Mesenchymal stem cell (in vitro differentiated cells and primary cell): Measurements from ENCODE around the gene TWF2.
A peak's percentile ranks its signal among the peaks of the same experiment; 100 is the strongest.

Experiments
- DNase-seq: peaks from one replicate; pipeline ENCODE4 v3.0.0-alpha.2; 2013
- H2AFZ ChIP-seq: one replicate; pipeline ENCODE4 v1.6.1; 2013; ENCODE audit warnings: low read depth, mild to moderate bottlenecking, control low read depth, inconsistent platforms, low read length, moderate library complexity
- H2AK5ac ChIP-seq: 2 replicates; pipeline ENCODE4 v1.6.1; 2013; ENCODE audit warnings: low read length, moderate library complexity, mild to moderate bottlenecking, inconsistent platforms; ENCODE audit not compliant: severe bottlenecking
- H2BK120ac ChIP-seq: one replicate; pipeline ENCODE4 v1.6.1; 2013; ENCODE audit warnings: low read depth, mild to moderate bottlenecking, inconsistent platforms, low read length, moderate library complexity
- H2BK12ac ChIP-seq, 2 experiments: one replicate each; pipeline ENCODE4 v1.6.1; 2013; ENCODE audit warnings: inconsistent platforms in 2 of 2, low read length in 2 of 2, mild to moderate bottlenecking in 2 of 2, moderate library complexity in 2 of 2, control low read depth in 1 of 2
- H2BK15ac ChIP-seq: one replicate; pipeline ENCODE4 v1.6.1; 2013; ENCODE audit warnings: mild to moderate bottlenecking, low read depth, inconsistent platforms; ENCODE audit not compliant: poor library complexity, severe bottlenecking
- H2BK5ac ChIP-seq: 2 replicates; pipeline ENCODE4 v1.6.1; 2013; ENCODE audit warnings: low read depth, mild to moderate bottlenecking, low read length, control low read depth, inconsistent platforms; ENCODE audit not compliant: poor library complexity, severe bottlenecking
- H3K14ac ChIP-seq, 2 experiments: one replicate each; pipeline ENCODE4 v1.6.1; 2013; ENCODE audit warnings: inconsistent platforms in 2 of 2, low read length in 2 of 2, control low read depth in 1 of 2, mild to moderate bottlenecking in 1 of 2, moderate library complexity in 1 of 2
- H3K18ac ChIP-seq, 2 experiments: one replicate each; pipeline ENCODE4 v1.6.1; 2013; ENCODE audit warnings: inconsistent platforms in 2 of 2, low read length in 2 of 2, control low read depth in 1 of 2, low read depth in 1 of 2, mild to moderate bottlenecking in 1 of 2
- H3K23ac ChIP-seq, 2 experiments: one replicate each; pipeline ENCODE4 v1.6.1; 2013; ENCODE audit warnings: inconsistent platforms in 2 of 2, low read length in 2 of 2, mild to moderate bottlenecking in 2 of 2, moderate library complexity in 2 of 2, control low read depth in 1 of 2
- H3K27ac ChIP-seq: 2 replicates; pipeline ENCODE4 v1.5.1; 2013; ENCODE audit warnings: mild to moderate bottlenecking, moderate library complexity, low read length, control low read depth, inconsistent platforms; ENCODE audit not compliant: poor library complexity, severe bottlenecking
- H3K27me3 ChIP-seq, 2 experiments: 2 replicates each; pipeline versions ENCODE4 v1.6.1 to v1.7.0; 2013; ENCODE audit warnings: low read length in 2 of 2, mild to moderate bottlenecking in 2 of 2, moderate library complexity in 2 of 2, control low read depth in 1 of 2, inconsistent platforms in 1 of 2; ENCODE audit not compliant: control insufficient read depth in 1 of 2, insufficient read depth in 1 of 2
- H3K36me3 ChIP-seq, 2 experiments: 2 replicates each; pipeline versions ENCODE4 v1.6.1 to v1.7.0; 2013; ENCODE audit warnings: low read length in 2 of 2, control low read depth in 1 of 2, inconsistent platforms in 1 of 2, low read depth in 1 of 2, mild to moderate bottlenecking in 1 of 2; ENCODE audit not compliant: insufficient read depth in 2 of 2, control insufficient read depth in 1 of 2
- H3K4ac ChIP-seq, 2 experiments: one replicate each; pipeline ENCODE4 v1.6.1; 2013; ENCODE audit warnings: inconsistent platforms in 2 of 2, low read length in 2 of 2, mild to moderate bottlenecking in 2 of 2, moderate library complexity in 2 of 2, control low read depth in 1 of 2, low read depth in 1 of 2
- H3K4me1 ChIP-seq: 2 replicates; pipeline ENCODE4 v1.6.1; 2013; ENCODE audit warnings: low read depth, low read length, control low read depth; ENCODE audit not compliant: control insufficient read depth, insufficient read depth
- H3K4me2 ChIP-seq: 2 replicates; pipeline ENCODE4 v1.6.1; 2013; ENCODE audit warnings: low read length, mild to moderate bottlenecking, inconsistent platforms; ENCODE audit not compliant: poor library complexity, severe bottlenecking
- H3K4me3 ChIP-seq, 2 experiments: 2 replicates each; pipeline versions ENCODE4 v1.5.1 to v1.7.0; 2013; ENCODE audit warnings: low read length in 2 of 2, mild to moderate bottlenecking in 2 of 2, control low read depth in 1 of 2, low read depth in 1 of 2; ENCODE audit not compliant: insufficient read depth in 1 of 2
- H3K79me1 ChIP-seq: replicated peaks from 2 replicates; pipeline ENCODE4 v1.6.1; 2013; ENCODE audit warnings: mild to moderate bottlenecking, control low read depth, low read length, inconsistent platforms; ENCODE audit not compliant: poor library complexity, severe bottlenecking
- H3K9ac ChIP-seq: 2 replicates; pipeline ENCODE4 v1.7.0; 2013; ENCODE audit warnings: mild to moderate bottlenecking, low read length, moderate library complexity
- H3K9me3 ChIP-seq: 2 replicates; pipeline ENCODE4 v1.7.0; 2013; ENCODE audit warnings: mild to moderate bottlenecking, low read length; ENCODE audit not compliant: control insufficient read depth
- H4K8ac ChIP-seq: one replicate; pipeline ENCODE4 v1.6.1; 2013; ENCODE audit warnings: inconsistent platforms, mild to moderate bottlenecking, low read length, moderate library complexity
- H4K91ac ChIP-seq: one replicate; pipeline ENCODE4 v1.6.1; 2013; ENCODE audit warnings: mild to moderate bottlenecking, low read length, inconsistent platforms
- WGBS: methylation state at CpG from one replicate; pipeline ENCODE4 v1.1.7; 2013; ENCODE audit warnings: mixed read lengths; 5-methylcytosine and 5-hydroxymethylcytosine counted together

TWF2 gene

GRCh38 chr3:52278510-52279069 lies 39.6 kb upstream of the TWF2 start, which contains the start of gene WDR82:
WDR82 (minus strand) TSS chr3:52278649; CDS start chr3:52278361, 288 bp downstream.
- Histone ChIP-seq H3K27ac (peak within 1 kb of the TSS; percentile 95), H3K79me1 (peaks cover 4% of the 10 kb centered on the region), H3K4ac (peak within 1 kb of the TSS; percentile 66 to 99), H4K8ac (peak within 1 kb of the TSS; percentile 100), H3K27me3 (no peaks in the 10 kb centered on the region), H2AK5ac (peak within 1 kb of the TSS; percentile 93), H3K14ac (peak within 1 kb of the TSS in 1 of 2 experiments; percentile 94), H3K4me3 (peak within 1 kb of the TSS; percentile 89 to 96), H3K4me1 (peaks cover 12% of the 10 kb centered on the region), H2BK5ac (peak within 1 kb of the TSS; percentile 98), H3K4me2 (peak within 1 kb of the TSS; percentile 89), H2BK120ac (peak within 1 kb of the TSS; percentile 84), H4K91ac (peak within 1 kb of the TSS; percentile 99), H3K36me3 (peaks cover 7 to 11% of the 10 kb centered on the region in 2 experiments), H2BK15ac (no peak within 1 kb of the TSS), H3K9me3 (no peaks in the 10 kb centered on the region), H3K18ac (peak within 1 kb of the TSS; percentile 96 to 98), H2AFZ (peak within 1 kb of the TSS; percentile 92), H3K23ac (peak within 1 kb of the TSS; percentile 52 to 97), H3K9ac (peak within 1 kb of the TSS; percentile 99), H2BK12ac (peak within 1 kb of the TSS in 1 of 2 experiments; percentile 29)
- under 1% methylated on average over 44 of the region's 58 CpGs for WGBS
- peak; percentile 92 for DNase-seq

GRCh38 chr3:52277972-52278509 lies 39.1 kb upstream of the TWF2 start:
- peaks cover 13% of the 10 kb centered on the region for H3K4me1 ChIP-seq
- peaks cover 4% of the 10 kb centered on the region for H3K79me1 ChIP-seq
- H3K4me2 ChIP-seq: peak overlapping the region; percentile 89
- H3K36me3 ChIP-seq: peaks cover 7 to 12% of the 10 kb centered on the region in 2 experiments
- peak overlapping the region; percentile 89 to 96 for H3K4me3 ChIP-seq
- no peaks in the 10 kb centered on the region for H3K27me3 ChIP-seq
- peak overlapping the region in 1 of 2 experiments; percentile 94 for H3K14ac ChIP-seq
- H4K8ac ChIP-seq: peak overlapping the region; percentile 100
- WGBS: under 1% methylated on average over 52 of the region's 54 CpGs
- H2BK12ac ChIP-seq: peak overlapping the region in 1 of 2 experiments; percentile 29
- H2AK5ac ChIP-seq: no peak overlapping the region
- H3K9me3 ChIP-seq: no peaks in the 10 kb centered on the region
- H3K9ac ChIP-seq: peak overlapping the region; percentile 99
- peak overlapping the region; percentile 84 for H2BK120ac ChIP-seq
- peak overlapping the region; percentile 98 for H2BK5ac ChIP-seq
- DNase-seq: peak; percentile 71
- peak overlapping the region; percentile 99 for H4K91ac ChIP-seq
- peak overlapping the region; percentile 95 for H3K27ac ChIP-seq
- peak overlapping the region; percentile 52 to 86 for H3K23ac ChIP-seq
- peak overlapping the region; percentile 66 to 93 for H3K4ac ChIP-seq
- peak overlapping the region; percentile 46 for H2AFZ ChIP-seq
- no peak overlapping the region for H2BK15ac ChIP-seq
- H3K18ac ChIP-seq: peak overlapping the region; percentile 96 to 98

- peaks cover 12 to 13% of the 10 kb centered on the region in 2 experiments for H3K36me3 ChIP-seq
- H3K27me3 ChIP-seq: no peaks in the 10 kb centered on the region
- H4K91ac ChIP-seq: peak overlapping the region; percentile 65
- peak overlapping the region; percentile 89 for H3K4me2 ChIP-seq
- H3K18ac ChIP-seq: peak overlapping the region; percentile 64 to 81
- H3K14ac ChIP-seq: peak overlapping the region in 1 of 2 experiments; percentile 89
- H3K9ac ChIP-seq: peak overlapping the region; percentile 99
- H2AK5ac ChIP-seq: no peak overlapping the region
- no peak overlapping the region for H2BK120ac ChIP-seq
- H2BK15ac ChIP-seq: no peak overlapping the region
- H2BK5ac ChIP-seq: no peak overlapping the region
- no peaks in the 10 kb centered on the region for H3K9me3 ChIP-seq
- peaks cover 10% of the 10 kb centered on the region for H3K4me1 ChIP-seq
- H2AFZ ChIP-seq: no peak overlapping the region
- H3K4me3 ChIP-seq: peak overlapping the region; percentile 89 to 96
- H2BK12ac ChIP-seq: no peak overlapping the region
- DNase-seq: peak; percentile 78
- peak overlapping the region; percentile 74 for H3K27ac ChIP-seq
- H3K23ac ChIP-seq: peak overlapping the region in 1 of 2 experiments; percentile 47
- peak overlapping the region in 1 of 2 experiments; percentile 65 for H3K4ac ChIP-seq
- no peak overlapping the region for H4K8ac ChIP-seq
- peaks cover 4% of the 10 kb centered on the region for H3K79me1 ChIP-seq
- WGBS: 3% methylated on average over 23 of the region's 28 CpGs
These were observed 38.4 kb upstream of the TWF2 start for GRCh38 chr3:52277071-52277964.
